ENCODE results near the gene COL4A2.
"Not testable (repeated sequence)": the region's sequence is repeated elsewhere in the genome, so short reads cannot be mapped to it uniquely, and the experiment has no call there.

COL4A2 gene

DNA sequence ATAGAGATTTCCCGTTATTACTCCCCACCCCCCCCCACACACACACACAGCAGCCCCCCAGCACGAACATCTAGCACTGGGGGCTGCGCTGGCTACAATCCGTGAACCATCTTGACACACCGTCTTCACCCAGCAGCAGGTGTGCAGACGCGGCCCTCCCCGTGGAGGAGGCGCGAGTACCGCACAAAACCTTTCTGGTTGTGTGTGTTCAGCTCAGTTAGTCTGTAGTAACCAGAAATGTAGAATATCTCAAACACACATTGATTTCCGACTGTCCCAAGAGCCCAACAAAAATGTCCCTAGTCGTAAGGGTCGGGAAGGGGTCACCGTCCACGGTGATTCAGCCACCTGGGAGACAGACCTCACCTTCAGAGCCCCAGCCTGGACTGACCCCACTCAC, 131.7 kb downstream of the COL4A2 start:
- DNase-seq (ENCODE audit: low spot score), result no peak

GRCh38 chr13:110440946-110441731, 134.1 kb downstream of the COL4A2 start:
- DNase-seq (ENCODE audit: low spot score), result no peak

DNA sequence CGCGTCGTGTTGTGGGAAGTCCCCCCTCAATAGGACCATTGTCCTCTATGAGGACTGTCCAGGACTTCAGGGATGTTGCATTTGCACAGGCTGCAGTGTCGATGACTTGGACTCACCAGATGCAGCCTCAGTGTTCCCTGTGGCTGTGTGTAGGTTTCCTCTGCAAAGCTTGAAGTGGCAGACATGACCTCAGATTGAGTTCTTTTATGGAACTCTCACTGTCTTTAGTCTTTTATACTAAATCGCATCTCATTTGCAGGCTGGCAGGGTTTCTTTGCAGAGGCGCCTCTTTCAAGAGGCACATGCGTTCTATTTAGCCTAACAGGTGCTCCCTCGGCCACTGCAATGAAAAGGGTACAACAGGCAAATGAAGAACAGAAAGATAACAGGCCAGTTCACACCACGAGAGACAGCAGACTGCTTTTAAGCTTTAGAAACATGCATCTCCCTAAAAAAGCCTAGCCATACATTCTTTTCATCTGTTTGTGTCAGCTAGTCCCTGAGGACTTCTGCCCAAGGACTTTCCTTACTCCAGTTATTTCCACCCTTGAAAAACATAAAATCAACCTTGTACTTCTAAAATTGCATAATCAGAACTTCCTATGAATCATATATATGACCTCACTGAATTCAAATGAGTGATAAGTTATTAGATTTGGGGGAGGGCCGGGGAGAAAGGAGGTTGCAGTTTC, 136.0 kb downstream of the COL4A2 start:
- no peak for DNase-seq (ENCODE audit: low spot score)

- DNase-seq (ENCODE audit: low spot score), result no peak
These were observed 136.6 kb downstream of the COL4A2 start for GRCh38 chr13:110443622-110444225.

- no peak for DNase-seq (ENCODE audit: low spot score)
These were observed 137.2 kb downstream of the COL4A2 start for GRCh38 chr13:110444226-110444653.

DNA sequence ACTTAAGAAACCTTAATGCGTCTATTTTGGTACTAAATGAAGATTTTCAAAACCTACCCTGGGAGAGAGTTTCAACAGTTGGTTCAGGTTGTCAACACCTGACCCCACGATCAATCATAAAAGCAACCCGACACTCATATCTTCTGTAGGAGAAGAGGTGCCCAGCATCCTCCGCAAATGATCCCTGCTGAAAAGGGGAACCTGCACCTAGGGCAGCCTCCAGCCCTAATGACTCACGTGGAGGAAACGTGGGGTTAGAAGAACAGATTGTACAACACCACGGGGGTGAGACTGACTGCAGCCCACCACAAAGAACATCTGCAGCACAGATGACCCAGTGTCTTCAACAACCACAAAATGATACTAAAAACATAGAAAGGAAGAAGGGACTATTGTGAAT, 138.1 kb downstream of the COL4A2 start:
- no peak for DNase-seq (ENCODE audit: low spot score)

GRCh38 chr13:110445722-110446574, 138.9 kb downstream of the COL4A2 start:
- DNase-seq (ENCODE audit: low spot score), result no peak

GRCh38 chr13:110446575-110446890, 139.4 kb downstream of the COL4A2 start:
- DNase-seq (ENCODE audit: low spot score), result no peak

DNA sequence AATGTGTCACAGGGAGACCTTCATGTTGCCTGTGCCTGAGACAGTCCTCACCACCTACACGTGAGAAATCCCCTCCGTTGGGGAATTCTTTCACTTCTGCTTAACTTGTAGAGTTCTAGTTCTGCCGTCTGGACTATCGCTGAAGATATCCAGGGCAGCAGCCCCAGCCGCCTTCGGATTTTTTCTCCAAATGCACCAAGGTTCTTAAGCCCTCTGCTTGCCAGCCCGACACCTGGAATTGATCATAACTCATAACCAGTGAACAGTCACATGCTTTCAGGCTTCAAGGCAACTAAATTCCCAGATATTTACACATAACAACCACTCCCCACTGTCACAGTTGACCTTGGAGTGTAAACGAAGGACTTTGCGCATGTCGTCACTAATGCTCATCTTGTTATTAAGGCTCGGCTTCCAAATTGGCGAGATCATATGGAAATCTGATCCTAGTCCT, 140.0 kb downstream of the COL4A2 start:
- no peak for DNase-seq (ENCODE audit: low spot score)

GRCh38 chr13:110447801-110448200, 140.7 kb downstream of the COL4A2 start:
- no peak for DNase-seq (ENCODE audit: low spot score)

DNA sequence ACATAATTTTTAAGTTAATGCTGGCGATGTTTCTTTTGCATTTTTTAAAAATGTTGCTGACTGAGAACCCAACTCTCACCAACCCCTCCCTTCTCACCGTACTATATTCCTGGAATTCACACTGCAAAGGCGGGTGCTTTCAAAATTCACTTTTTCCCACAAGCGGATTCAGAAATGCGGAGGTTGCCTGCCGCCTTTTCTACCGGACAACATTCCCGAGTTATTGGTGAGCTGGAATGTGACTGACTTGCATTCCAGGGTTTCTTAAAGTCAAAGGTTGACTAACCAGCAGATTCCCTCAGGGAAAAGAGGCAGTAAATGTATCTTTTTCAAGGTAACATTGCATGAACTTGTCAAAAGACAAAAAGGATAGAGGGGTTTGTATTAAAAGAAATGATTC, 141.1 kb downstream of the COL4A2 start:
- DNase-seq (ENCODE audit: low spot score), result no peak

DNA sequence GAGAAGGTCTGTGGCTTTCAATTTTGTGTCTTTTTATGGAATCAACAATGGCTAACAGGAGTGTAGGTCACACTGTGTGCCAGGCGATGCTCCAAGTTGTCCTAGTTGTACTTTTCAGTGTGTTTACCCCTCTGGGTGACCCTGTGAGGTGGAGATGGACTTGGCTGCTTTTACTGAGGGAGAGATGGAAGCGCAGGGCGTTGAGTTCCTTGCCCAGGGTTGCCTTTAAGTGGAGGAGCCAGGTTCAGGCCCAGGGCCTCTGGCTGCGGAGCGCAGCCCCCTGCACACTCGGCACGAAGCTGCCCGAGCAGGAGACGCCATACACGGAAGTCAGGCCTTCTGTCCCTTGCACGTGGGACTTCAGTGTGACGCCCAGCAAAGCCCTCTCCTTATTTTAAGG, 141.6 kb downstream of the COL4A2 start:
- DNase-seq (ENCODE audit: low spot score), result no peak

GRCh38 chr13:110449219-110450015, 142.3 kb downstream of the COL4A2 start:
- DNase-seq (ENCODE audit: low spot score), result no peak

DNA sequence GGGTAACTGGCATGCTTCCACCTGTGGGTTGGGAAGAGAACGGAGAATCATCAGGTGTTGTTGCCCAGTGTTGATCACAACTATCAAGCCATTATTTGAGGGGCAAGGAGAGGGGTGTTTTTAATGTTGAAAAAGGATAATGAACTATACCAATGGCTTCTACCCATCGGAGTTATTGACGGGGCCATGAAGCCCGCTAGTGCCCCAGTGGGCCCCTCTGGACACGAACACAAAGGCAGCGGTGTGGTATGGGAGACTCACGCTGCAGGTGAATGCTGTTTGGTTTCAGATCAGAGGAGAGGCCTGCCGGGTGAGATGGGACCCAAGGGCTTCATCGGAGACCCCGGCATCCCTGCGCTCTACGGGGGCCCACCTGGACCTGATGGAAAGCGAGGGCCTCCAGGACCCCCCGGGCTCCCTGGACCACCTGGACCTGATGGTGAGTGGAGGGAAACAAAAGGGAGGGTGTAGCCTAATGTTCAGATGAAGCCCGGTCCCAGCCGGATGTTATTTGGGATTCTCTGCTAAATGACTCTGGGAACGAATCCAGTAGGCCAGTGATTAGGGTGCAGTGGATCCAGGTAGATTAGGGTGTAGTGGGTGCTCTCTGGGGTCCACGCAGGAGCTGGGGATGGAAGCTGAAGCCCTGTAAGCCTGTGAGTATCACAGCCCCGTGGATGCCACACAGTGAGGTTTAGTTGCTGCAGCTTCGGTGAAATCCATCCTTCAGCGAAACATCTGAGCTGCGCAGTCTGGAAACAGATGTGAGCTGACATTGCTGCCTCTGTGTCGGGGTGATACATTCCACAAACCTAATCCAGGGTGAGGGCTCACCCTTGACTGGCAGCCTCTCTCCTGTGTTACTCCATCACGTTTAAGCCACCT, 143.2 kb downstream of the COL4A2 start:
- DNase-seq (ENCODE audit: low spot score), result no peak

DNA sequence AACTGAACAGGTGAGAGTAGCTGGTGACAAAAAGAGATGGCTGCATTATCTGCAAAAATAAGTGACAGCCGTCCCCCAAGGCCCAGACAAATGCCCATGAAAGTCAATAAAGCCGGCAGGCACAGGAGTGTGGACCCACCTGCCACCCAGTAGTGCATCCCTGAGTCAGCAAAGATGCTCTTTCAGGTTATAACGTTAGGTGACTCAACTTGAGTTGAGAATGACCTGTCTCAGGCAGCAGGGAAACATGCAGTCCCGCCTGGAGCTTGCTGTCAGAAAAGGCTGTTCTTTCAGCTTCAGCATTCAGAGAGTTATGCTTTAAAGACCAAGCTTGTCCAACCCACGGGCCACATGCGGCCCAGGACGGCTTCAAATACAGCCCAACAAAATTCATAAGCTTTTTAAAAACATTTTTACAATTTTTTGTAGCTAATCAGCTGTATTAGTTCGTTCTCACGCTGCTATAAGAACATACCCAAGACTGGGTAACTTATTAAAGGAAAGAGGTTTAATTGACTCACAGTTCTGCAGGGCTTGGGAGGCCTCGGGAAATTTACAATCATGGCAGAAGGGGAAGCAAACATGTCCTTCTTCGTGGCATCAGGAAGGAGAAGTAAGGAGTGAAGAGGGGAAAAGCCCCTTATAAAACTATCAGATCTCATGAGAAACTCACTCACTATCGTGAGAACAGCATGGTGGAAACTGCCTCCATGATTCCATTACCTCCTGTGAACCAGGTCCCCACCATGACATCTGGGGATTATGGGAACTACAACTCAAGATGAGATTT, 144.1 kb downstream of the COL4A2 start:
- DNase-seq (ENCODE audit: low spot score), result no peak

- not testable (repeated sequence) for DNase-seq (ENCODE audit: low spot score)
These were observed 146.0 kb downstream of the COL4A2 start for GRCh38 chr13:110453091-110453490.

- DNase-seq (ENCODE audit: low spot score), result no peak
These were observed 146.7 kb downstream of the COL4A2 start for GRCh38 chr13:110453797-110454196.

DNA sequence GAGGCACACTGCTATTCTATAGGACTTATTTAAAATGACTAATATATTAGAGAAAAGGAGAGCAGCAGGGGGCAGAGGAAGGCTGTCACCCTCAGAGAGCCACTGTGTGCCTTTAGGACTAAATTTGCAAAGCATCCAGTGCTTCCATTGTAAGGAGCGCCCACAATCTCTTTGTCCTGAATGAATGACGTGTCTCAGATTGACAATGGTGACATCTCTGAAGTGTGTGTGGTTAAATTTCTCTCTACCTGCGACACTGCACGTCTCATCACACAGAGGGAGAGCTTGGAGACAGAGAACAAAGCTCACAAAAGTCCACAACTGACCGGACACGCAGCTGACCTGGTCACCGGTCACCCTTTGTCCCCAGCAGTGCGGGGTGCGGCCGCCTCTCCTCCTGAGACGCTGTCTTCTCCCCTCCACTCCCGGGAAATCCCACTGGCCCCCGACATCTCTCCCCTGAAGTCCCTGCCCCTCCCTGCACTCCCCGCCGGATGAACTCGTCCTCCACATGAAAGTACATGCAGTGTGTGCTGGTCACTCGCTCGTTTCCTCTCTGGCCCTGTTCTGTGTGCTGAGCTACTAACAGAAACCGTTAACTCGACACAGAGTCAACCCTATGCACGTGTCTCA, 147.3 kb downstream of the COL4A2 start:
- no peak for DNase-seq (ENCODE audit: low spot score)

DNA sequence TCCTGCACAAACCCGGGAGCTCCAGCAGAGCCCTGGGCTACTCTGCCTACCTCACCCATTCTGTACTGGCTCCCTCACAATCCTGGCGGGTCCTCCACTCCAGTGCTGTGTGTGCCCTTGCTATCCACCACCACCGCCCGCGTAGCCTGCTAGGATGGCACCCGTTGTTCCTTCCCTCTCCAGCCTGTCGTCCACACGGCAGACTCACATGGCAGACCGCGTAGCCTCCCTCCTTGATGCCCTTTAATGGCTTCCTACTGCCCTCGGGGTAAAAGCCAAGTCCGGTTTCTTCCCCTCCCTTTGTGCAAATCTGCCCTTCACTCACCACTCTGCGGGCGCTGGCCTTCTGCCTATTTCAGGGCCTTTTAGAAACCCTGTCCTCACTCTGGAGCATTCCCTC, 147.9 kb downstream of the COL4A2 start:
- DNase-seq (ENCODE audit: low spot score), result no peak

All from hematopoietic multipotent progenitor cell treated with erythropoietin and hydrocortisone succinate and interleukin-3 and kit ligand, for 15 days (in vitro differentiated cells).